Endothelial cell of umbilical vein (primary cell): ENCODE measurements around the gene LCTL. TPM values are rescaled to one million over a fixed set of nuclear protein-coding genes. Genes with fewer than 3 reads are reported as not detected.

Experiments
- BruUV-seq: library from RNA; stranded (reverse); fragments of 400-500 nt; replicated peaks from 2 replicates; lab custom pipeline; 2021; lab: Mats Ljungman, UMichigan
- CTCF ChIA-PET: fragments of 300-600, 350-600 bp; sonication (Branson Sonifier 250); formaldehyde crosslinking; loops from one replicate; lab custom pipeline; 2021; ENCODE audit warnings: antibody characterized with exemption, inconsistent platforms; lab: Charles Lee
- POLR2A ChIA-PET: fragments of 300-600, 350-600 bp; sonication (Branson Sonifier 250); formaldehyde crosslinking; loops from one replicate; lab custom pipeline; 2021; ENCODE audit warnings: antibody characterized with exemption, inconsistent platforms; lab: Charles Lee
- DNase-seq: peaks from one replicate; pipeline ENCODE4 v3.0.0-alpha.2; 2011; ENCODE audit warnings: low read depth, low spot score
- FAIRE-seq: peaks from 2 replicates; lab custom pipeline; 2011; peaks lifted over from hg19 to GRCh38; lab: Jason Lieb, UNC
- H2AFZ ChIP-seq: 2 replicates; pipeline ENCODE4 v1.6.0; 2012; ENCODE audit warnings: low read depth, low read length, control low read depth, inconsistent platforms
- H3K27ac ChIP-seq: 2 replicates; pipeline ENCODE4 v1.5.1; 2011; ENCODE audit warnings: low read depth, mild to moderate bottlenecking, control low read depth, low read length, moderate library complexity; ENCODE audit not compliant: insufficient read depth
- H3K27me3 ChIP-seq, 2 experiments: 2 replicates each; pipeline versions ENCODE4 v1.6.0 to v1.6.1; 2011; ENCODE audit warnings: low read length in 2 of 2, mixed read lengths in 1 of 2; ENCODE audit not compliant: control insufficient read depth in 2 of 2, insufficient read depth in 2 of 2
- H3K36me3 ChIP-seq, 2 experiments: 2 replicates in 1 of 2; 3 replicates in 1 of 2; pipeline ENCODE4 v1.5.1; 2011; ENCODE audit warnings: low read length in 2 of 2, mild to moderate bottlenecking in 1 of 2, moderate library complexity in 1 of 2; ENCODE audit not compliant: control insufficient read depth in 2 of 2, insufficient read depth in 2 of 2; ENCODE audit errors: extremely low read depth in 1 of 2
- H3K4me1 ChIP-seq: 3 replicates; pipeline ENCODE4 v1.5.1; 2011; ENCODE audit warnings: mild to moderate bottlenecking, low read length; ENCODE audit not compliant: control insufficient read depth, insufficient read depth; ENCODE audit errors: extremely low read depth
- H3K4me2 ChIP-seq: 2 replicates; pipeline ENCODE4 v1.6.1; 2011; ENCODE audit warnings: low read length, control low read depth, mixed read lengths; ENCODE audit not compliant: insufficient read depth
- H3K4me3 ChIP-seq, 3 experiments: fragments of 200-600 bp in 1 of 3; sonication (generic), shearing (Covaris generic) in 1 of 3; replicated peaks in 1 of 3; 2 replicates each; pipeline ENCODE4 v1.5.1; 2011 to 2016; ENCODE audit warnings: control low read depth in 3 of 3, low read length in 3 of 3, mild to moderate bottlenecking in 2 of 3, inconsistent platforms in 1 of 3, low read depth in 1 of 3, moderate library complexity in 1 of 3; ENCODE audit not compliant: insufficient read depth in 1 of 3
- H3K79me2 ChIP-seq: 2 replicates; pipeline ENCODE4 v1.6.0; 2012; ENCODE audit warnings: low read length, inconsistent platforms; ENCODE audit not compliant: control insufficient read depth, insufficient read depth
- H3K9ac ChIP-seq: replicated peaks from 2 replicates; pipeline ENCODE3; 2011; ENCODE audit warnings: low read length, control low read depth; ENCODE audit not compliant: insufficient read depth; ENCODE audit errors: extremely low read depth
- H3K9me1 ChIP-seq: replicated peaks from 3 replicates; pipeline ENCODE4 v1.6.0; 2011; ENCODE audit warnings: mild to moderate bottlenecking, low read length; ENCODE audit not compliant: control insufficient read depth, insufficient read depth; ENCODE audit errors: extremely low read depth
- H3K9me3 ChIP-seq: replicated peaks from 2 replicates; pipeline ENCODE4 v1.5.1; 2012; ENCODE audit warnings: low read length, inconsistent platforms; ENCODE audit not compliant: control insufficient read depth, insufficient read depth
- H4K20me1 ChIP-seq: replicated peaks from 2 replicates; pipeline ENCODE3; 2011; ENCODE audit warnings: mild to moderate bottlenecking, low read length; ENCODE audit not compliant: control insufficient read depth, insufficient read depth; ENCODE audit errors: extremely low read depth
- CTCF ChIP-seq, 2 donors: IDR thresholded peaks; 1 replicate in 1 of 2; 2 replicates in 1 of 2; pipeline ENCODE4 v1.5.1; 2011; ENCODE audit warnings: low read length in 2 of 2, mild to moderate bottlenecking in 2 of 2, moderate library complexity in 2 of 2, control low read depth in 1 of 2, inconsistent platforms in 1 of 2, low read depth in 1 of 2; ENCODE audit not compliant: insufficient read depth in 1 of 2; ENCODE audit errors: extremely low read depth in 1 of 2
- EZH2 ChIP-seq: IDR thresholded peaks from 2 replicates; pipeline ENCODE4 v1.6.1; 2012; ENCODE audit warnings: borderline replicate concordance, low read depth, mild to moderate bottlenecking, moderate library complexity, low read length, inconsistent platforms; ENCODE audit not compliant: severe bottlenecking
- FOS ChIP-seq: IDR thresholded peaks from 2 replicates; pipeline ENCODE4 v1.6.1; 2011; ENCODE audit warnings: mild to moderate bottlenecking, low read length, moderate library complexity, borderline replicate concordance; ENCODE audit not compliant: insufficient read depth
- GATA2 ChIP-seq: IDR thresholded peaks from 2 replicates; pipeline ENCODE4 v1.7.0; 2011; ENCODE audit warnings: low read depth, mild to moderate bottlenecking, moderate library complexity, mixed read lengths, low read length; ENCODE audit not compliant: insufficient read length, insufficient read depth
- JUN ChIP-seq: IDR thresholded peaks from 2 replicates; pipeline ENCODE4 v1.6.1; 2011; ENCODE audit warnings: borderline replicate concordance, low read depth; ENCODE audit not compliant: insufficient read length, insufficient read depth
- MAX ChIP-seq: IDR thresholded peaks from 2 replicates; pipeline ENCODE4 v1.6.1; 2011; ENCODE audit not compliant: insufficient read depth, insufficient read length
- MYC ChIP-seq: IDR thresholded peaks from one replicate; pipeline ENCODE4 v1.6.1; 2011; ENCODE audit warnings: mild to moderate bottlenecking, low read depth, low read length
- POLR2A ChIP-seq: IDR thresholded peaks from 2 replicates; pipeline ENCODE4 v1.6.1; 2012; ENCODE audit warnings: low read depth, mild to moderate bottlenecking, control low read depth, low read length
- POLR2AphosphoS5 ChIP-seq: IDR thresholded peaks from 2 replicates; pipeline ENCODE4 v1.6.1; 2012; ENCODE audit warnings: low read depth, mild to moderate bottlenecking, control low read depth, low read length, moderate library complexity; ENCODE audit not compliant: insufficient read depth
- dilution Hi-C: fragments of 300-500 bp; cut with MboI; formaldehyde crosslinking; loops from one replicate; pipeline ENCODE4 v1.15.0; 2019; ENCODE audit warnings: low sequenced_read_pairs; ENCODE audit not compliant: extremely low pct_ligation_motif_present
- intact Hi-C: fragments of 100-400 bp; cut with micrococcal nuclease; formaldehyde crosslinking; loops from one replicate; pipeline ENCODE4 v1.10.0; 2022
- polyA plus RNA-seq, 4 experiments: library from polyadenylated mRNA; depleted of rRNA in 3 of 4; stranded (reverse) in 3 of 4; unstranded in 1 of 4; fragments of >200 nt; gene quantifications; 2 replicates each; pipeline versions ENCODE4 v1.2.1 to v1.2.3, GENCODE V29; 2011 to 2012; ENCODE audit warnings: missing spikeins in 1 of 4
- total RNA-seq: library from RNA; stranded (reverse); gene quantifications from 2 replicates; pipeline ENCODE4 v1.2.3, GENCODE V29; 2021

Gene LCTL
- total and polyA plus RNA-seq, 2 donors (not counting 3 experiments of a cell fraction or from before 2014, with no cell fraction given), result 0.04 TPM; not detected in 1

GRCh38 chr15:66594344-66594743 lies 28.5 kb upstream of the LCTL start:
- H3K79me2 ChIP-seq, result no peaks in the 10 kb centered on the region
- POLR2A ChIA-PET, result no interaction called here

More at GRCh38 chr15:66594344-66594743, 28.5 kb upstream of the LCTL start:
- H3K36me3 ChIP-seq, result no peaks in the 10 kb centered on the region
- CTCF ChIA-PET, result interaction anchor here (1.0 to 1.7 kb wide), 6 partner anchors 9 to 257 kb away, joined by 3 to 6 read pairs (median 4); partner anchors contain the start of gene LCTL
- dilution Hi-C loops, result no loop called here
- no peak overlapping the region for H2AFZ ChIP-seq
- BruUV-seq, result no TSS peak
- H3K9me3 ChIP-seq, result no peaks in the 10 kb centered on the region
- TF ChIP-seq POLR2A (no peak), JUN (no peak), POLR2AphosphoS5 (no peak), FOS (no peak), MAX (no peak), MYC (no peak), GATA2 (no peak), EZH2 (no peak), CTCF (IDR thresholded peaks at IDR 0.05; ENCODE audit: extremely low read depth in 1 of 2, insufficient read depth in 1 of 2, low read depth in 1 of 2, low read length in 2 of 2) (no peak)
- H3K4me1 ChIP-seq, result no peaks in the 10 kb centered on the region
- no peaks in the 10 kb centered on the region for H4K20me1 ChIP-seq
- intact Hi-C loops, result no loop called here
- H3K4me3 ChIP-seq, result no peak overlapping the region
- no peak overlapping the region for H3K4me2 ChIP-seq
- no peak for DNase-seq
- H3K9me1 ChIP-seq, result no peaks in the 10 kb centered on the region
- H3K27ac ChIP-seq, result no peak overlapping the region
- no peak overlapping the region for H3K9ac ChIP-seq
- H3K27me3 ChIP-seq, result no peaks in the 10 kb centered on the region
- no peak for FAIRE-seq
